Activated naive CD4-positive, alpha-beta T cell (primary cell): Measurements from ENCODE around the gene STMN3.

ENCODE experiments used
- DNase-seq, 4 experiments: peaks; one replicate each; lab custom pipeline; 2025; lab: John Stamatoyannopoulos, UW

The STMN3 gene

DNA sequence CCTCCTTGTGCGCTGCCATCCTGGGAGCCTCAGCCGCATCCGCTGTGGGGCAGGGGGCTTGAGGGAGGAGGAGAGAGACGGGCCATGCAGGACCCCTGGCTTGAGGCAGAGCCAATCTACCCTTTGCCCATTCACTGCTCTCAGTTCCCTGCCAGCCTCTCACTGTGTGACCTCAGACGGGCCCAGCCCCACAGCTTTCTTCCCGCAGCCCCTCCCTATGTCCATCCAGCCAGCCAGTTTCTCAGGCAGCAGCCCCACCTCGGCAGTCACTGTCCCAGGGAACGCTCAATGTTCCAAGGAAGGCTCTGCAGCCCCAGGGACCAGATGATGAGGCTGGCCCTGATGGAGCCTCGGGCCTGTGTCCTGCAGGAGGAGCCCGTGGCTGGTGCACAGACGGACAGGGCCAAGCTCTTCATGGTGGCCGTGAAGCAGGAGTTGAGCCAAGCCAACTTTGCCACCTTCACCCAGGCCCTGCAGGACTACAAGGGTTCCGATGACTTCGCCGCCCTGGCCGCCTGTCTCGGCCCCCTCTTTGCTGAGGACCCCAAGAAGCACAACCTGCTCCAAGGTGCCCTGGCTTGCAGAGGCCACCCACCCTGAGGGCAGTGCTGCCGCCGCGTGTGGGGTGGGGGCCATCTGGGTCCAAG is 39.3 kb upstream of the STMN3 start:
- DNase-seq, result no peak

DNA sequence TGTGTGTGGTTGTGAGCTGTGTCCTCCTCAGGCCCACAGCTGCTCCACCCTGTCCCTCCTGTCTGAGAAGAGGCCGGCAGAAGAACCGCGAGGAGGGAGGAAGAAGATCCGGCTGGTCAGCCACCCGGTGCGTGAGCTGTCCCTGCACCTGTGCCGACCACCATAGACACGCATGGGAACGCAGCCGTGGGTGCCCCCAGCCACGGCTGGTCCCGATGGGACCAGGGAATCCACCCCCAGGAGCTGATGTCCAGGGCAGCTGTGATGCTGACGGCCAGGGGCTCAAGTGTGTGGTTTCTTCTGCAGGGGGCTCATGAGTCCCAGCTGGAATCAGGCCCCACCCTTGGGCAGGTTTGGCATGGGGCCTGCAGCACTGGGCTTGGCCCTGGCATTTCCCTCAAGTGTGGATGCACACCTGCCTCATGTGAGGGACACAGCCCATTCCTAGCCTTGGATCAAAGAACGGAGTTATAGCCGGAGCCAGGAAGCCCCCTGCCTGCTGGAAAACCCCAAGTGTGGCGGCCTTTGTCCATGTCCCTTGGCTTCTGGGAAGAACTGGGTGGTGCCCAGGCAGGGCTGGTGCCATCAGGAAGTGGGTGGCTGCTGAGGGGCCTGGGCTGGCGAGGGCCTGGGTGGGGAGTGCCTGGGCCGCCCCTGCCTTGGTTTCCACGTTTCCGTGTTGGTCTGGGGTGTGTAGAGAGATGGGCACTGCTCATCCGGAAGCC is 38.6 kb upstream of the STMN3 start:
- DNase-seq, result no peak

DNA sequence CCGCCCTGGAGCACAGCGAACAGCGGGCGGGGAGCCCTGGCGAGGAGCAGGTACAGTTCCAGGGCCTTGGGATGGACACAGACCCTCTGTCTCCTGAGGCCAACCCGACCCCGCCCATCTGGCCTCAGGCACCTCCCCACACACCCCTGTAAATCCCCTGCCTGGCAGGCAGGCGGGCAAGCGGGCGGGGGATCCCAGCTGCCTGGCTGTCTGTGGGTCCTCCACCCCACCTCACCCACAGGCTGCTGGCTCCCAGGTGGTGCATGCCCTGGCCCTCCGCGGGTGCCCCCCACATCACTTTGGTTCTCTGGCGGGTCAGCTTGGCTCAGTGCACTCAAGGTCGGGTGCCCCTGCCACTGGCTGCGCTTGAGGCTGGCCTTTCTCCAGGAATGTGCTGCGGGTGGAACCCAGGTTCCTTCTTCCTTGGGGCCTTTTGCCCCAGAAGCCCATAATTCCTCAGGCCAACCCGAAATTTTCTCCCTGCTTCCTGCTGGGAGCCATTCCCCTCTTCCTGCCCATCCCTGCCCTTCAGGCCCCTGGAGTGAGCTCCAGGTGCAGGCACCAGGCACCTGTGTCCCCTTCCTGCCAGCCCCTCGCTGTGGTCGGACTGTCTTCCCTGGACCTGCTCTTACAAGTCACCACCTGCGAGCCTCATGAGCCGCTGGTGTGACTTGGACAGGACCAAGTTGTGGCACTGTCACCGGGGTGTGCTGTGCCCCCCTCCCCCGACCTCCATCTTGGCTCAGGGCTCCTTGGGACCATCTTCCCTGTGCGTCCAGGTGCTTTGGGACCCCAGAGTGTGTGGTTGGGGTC is 37.9 kb upstream of the STMN3 start:
- DNase-seq, result no peak

DNA sequence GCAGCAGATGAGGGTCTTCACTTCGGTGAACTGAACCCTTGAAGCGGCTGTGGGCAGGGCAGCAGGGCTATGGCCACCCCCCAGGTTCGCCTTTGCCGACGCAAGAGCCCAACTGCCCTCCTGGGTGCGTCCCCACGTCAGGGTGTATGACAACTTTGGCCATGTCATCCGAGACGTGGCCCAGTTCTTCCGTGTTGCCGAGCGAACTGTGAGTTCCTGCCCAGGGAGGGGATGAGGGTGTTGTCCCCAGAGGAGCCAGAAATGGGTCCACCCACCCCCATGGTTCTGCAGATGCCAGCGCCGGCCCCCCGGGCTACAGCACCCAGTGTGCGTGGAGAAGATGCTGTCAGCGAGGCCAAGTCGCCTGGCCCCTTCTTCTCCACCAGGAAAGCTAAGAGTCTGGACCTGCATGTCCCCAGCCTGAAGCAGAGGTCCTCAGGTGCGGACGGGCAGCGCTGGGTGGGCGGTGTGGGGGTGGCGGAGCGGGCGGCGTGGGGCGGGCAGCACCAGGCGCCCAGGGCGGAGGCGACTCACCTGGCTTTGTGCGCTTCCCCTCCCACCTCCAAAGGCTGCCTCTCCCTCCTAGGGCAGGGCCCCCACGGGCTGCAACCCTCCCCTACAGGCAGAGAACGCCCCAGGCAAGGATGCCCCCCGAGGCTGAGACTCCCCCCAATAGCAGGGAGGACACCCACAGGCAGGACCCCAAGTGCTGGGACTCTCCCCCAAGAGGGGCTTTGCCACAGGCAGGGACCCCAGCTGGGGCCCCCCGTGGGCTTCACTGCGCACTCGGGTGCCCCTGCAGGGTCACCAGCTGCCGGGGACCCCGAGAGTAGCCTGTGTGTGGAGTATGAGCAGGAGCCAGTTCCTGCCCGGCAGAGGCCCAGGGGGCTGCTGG is 37.0 kb upstream of the STMN3 start:
- DNase-seq, result no peak

DNA sequence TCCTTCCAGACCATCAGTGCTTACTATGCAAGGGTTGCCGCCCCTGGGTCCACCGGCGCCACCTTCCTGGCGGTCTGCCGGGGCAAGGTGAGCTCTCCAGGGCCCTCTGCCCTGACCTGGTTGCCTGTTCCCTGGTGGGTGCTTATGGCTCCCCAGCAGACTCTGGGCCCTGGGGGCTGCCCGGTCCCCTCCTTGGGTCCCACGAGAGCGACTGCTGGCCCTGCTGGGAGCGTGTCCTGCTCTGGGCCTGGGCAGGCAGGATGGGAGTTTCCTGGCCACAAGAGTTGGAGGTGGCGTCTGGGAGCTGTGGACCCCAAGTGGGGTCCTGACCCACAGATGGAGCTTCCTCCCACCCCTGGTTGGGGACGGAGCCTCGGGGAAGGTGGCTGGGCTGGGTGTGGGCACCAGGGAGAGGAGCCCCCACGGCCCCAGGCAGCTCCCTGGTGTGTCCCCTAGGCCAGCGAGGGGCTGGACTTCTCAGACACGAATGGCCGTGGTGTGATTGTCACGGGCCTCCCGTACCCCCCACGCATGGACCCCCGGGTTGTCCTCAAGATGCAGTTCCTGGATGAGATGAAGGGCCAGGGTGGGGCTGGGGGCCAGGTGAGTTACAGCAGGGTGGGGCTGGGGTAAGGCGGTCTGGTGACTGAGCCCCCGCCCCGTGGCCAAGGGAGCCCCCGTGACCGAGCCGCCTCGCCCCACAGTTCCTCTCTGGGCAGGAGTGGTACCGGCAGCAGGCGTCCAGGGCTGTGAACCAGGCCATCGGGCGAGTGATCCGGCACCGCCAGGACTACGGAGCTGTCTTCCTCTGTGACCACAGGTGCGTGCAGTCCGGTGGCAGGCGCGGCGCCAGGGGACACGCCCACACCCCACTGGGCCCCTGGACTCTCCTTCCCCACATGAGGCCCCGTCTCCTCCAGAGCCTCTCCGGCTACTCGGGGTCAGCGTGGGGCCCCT is 36.1 kb upstream of the STMN3 start:
- DNase-seq, result no peak

DNA sequence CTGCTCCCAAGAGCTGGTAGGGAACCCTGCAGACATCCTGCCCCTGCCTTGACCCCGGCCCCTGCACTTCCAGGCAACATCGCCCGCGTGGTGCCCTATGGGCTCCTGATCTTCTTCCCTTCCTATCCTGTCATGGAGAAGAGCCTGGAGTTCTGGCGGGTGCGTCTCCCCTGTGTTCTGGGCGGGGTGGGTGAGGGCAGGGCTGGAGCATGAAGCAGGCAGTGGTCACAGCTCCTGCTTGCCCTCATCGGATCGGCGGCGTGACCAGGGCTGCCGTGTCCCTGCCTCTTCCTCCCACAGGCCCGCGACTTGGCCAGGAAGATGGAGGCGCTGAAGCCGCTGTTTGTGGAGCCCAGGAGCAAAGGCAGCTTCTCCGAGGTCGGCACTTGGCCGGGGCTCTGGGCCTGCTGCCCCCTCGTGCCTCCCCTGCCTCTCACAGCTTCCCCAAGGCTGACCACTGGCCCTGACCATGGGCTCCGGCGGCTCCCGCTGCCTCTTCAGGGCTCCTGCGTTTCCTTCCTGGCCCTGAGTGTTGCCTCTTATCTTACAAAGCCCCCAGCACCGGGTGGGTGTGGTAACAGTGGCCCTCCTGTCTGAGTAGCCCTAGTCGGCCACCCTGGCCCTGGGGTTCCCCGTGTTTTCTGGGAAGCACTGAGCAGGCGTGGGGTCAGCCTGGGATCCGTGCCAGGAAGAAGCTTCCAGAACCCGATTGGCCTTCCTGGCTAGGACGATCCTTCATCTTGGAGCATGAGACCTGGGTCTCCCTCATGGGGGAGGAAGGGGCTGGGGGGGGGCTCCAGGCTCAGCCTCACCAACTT is 35.2 kb upstream of the STMN3 start:
- no peak for DNase-seq

DNA sequence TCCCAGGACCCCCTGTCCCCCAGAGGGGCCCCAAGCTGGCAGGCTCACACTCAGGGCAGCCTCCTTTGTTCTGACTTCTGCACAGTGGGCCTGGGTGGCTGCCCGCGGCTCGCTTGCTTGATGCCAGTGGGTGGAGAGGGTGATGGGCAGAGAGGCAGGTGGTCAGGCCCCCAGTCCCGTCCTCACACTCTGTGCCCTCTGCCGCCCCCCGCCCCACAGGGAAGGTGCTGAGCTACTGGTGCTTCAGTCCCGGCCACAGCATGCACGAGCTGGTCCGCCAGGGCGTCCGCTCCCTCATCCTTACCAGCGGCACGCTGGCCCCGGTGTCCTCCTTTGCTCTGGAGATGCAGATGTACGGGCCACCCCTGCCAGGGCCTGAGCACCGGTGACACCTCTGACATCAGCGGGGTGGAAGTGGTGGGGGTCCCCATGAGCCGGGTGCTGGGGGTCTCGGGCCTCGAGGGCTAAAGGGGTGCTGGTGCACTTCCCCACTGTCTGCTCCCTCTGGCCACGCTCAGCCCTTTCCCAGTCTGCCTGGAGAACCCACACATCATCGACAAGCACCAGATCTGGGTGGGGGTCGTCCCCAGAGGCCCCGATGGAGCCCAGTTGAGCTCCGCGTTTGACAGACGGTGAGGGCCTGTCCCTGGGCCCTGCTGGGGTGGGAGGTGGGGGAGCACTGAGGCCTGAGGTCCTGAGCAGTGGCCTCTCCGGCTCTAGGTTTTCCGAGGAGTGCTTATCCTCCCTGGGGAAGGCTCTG is 34.4 kb upstream of the STMN3 start:
- DNase-seq, result no peak

DNA sequence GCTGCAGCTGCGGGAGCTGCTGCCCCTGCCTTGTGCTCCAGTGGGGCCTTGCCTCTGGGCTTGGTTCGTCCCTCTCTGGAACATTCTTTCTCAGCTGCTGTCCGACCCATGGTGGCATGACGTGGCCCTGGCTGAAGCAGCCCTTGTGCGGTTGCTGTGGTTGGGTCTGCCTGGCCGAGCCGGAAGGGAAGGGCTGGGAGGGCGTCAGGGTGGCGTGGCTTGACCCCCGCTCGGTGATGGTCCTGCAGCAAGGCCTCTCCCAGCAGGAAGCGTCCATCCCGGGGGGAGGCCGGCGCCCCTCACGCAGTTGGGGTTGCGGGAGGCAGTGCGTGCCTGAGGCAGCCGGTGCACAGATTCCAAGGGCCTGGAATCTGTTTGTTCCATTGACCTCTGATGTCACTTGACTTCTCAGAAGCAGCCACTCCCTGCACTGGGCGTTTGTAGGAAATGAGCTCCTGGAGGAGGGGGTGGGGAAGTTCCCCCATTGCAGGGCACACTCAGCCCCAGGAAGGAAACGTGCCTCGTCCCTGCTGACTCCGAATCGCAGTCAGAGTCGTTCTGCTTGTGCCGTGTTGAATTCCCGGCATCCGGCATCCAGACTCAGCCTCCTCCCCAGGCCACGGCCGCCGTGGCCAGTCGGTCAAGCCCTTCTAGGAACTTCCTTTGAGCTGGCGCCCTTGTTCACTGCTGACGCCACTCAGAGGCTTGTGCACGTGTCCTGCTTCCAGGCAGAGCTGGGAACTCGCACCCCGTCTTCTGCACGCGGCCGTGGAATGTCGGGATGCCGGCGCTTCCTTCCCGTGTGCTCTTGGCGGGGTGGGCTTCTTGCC is 33.5 kb upstream of the STMN3 start:
- DNase-seq, result no peak

DNA sequence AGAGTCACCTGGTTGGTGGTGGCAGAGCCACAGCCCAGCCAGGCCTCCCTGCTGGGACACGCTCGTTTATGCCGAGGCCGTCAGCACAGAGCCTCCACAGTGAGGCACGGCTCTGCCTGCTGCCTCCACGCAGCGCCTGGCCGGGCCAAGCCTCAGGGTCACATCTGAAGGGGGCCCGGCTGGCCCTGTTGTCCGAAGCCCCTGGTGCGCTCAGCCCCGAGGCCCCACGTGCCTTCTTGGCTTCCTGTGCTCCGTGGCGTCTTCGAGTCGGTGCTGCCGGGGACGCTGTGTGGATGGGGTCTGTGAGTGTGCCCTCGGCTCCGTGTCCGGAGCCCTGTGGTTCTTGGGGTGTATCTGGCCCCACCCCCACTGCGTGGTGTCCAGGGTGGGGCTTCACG is 32.9 kb upstream of the STMN3 start:
- no peak for DNase-seq

DNA sequence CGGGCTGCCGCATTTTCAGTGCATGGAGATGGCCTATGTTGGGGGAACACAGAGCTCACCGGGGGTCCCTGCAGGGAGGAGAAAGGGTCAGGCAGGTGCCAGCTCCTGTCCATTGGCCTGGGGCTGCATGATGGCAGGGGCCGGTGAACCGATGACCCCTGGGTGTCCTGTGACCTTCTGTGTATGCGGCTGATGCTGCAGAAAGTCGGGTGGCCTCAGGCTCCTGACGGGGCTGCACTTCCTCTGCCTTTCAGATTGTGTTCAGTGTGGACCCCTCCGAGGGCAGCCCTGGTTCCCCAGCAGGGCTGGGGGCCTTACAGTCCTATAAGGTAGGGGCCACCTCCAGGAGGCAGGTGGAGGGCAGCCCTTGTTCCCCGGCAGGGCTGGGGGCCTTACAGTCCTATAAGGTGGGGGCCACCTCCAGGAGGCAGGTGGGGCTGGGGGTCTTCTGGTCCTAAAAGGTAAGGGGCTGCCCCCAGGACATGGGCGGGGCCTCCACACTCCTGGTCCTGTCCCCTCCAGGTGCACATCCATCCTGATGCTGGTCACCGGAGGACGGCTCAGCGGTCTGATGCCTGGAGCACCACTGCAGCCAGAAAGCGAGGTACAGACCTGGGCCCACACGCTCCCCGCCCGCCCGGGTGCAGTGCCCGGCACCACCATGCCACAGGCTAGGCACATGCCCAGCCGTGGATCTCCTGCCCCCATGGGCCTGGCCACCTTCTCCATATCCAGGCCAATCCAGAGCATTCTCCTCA is 32.2 kb upstream of the STMN3 start:
- DNase-seq, result no peak

DNA sequence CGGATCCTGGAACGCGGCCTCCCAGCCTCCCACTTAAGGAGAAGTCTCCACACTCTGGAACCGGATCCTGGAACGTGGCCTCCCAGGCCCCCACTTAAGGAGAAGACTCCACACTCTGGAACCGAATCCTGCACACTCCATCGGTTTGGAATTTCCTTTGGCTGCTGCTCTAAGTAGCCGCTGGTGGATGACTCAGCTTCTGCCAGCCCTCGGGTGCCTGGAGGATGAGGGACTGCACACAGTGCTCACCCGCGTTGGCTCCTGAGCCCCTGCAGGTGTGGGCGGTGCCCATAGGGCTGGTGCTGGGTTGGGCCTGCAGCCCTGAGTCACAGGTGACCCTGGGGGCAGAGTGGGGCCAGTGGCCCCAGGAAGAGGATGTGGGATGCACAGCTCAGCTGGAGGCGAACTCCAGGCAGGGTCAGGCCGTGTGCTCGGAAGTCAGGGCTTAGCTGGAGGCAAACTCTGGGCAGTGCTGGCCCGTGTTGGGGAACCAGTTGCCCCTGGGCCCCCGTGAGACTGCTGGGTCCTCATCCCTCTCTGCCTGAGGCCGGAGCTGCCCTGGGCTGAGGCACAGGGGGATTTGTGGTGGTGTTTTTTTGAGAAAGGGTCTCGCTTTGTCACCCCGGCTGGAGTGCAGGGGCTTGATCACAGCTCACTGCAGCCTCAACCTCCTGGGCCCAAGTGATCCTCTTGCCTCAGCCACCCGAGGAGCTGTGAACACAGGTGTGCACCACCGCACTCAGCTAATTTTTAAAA is 29.3 kb upstream of the STMN3 start:
- DNase-seq, result no peak

DNA sequence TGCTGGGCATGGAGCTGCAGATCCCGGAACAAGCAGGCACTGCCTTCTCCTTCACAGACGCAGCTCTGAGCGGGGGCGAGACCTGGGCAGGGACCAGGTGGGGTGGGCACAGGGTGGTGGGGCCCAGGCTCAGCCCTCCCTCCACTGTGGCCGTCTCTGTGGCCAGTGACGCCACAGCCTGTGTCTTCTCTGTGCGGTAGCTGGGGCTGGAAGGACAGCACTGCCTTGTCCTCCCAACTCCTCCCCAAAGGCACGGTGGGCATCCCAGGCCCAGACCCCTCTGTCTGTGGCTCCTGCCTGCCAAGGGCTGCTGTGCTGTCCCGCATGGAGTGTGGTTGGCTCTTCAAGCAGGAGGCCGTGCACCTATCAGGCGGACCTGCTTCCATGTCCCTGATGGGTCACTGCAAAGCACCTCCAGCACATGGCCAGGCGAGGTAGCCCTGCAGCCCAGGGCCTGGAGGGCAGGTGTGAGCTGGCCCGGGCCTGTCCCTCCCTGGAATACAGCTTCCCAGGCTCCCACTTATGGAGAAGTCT is 28.5 kb upstream of the STMN3 start:
- DNase-seq, result no peak

DNA sequence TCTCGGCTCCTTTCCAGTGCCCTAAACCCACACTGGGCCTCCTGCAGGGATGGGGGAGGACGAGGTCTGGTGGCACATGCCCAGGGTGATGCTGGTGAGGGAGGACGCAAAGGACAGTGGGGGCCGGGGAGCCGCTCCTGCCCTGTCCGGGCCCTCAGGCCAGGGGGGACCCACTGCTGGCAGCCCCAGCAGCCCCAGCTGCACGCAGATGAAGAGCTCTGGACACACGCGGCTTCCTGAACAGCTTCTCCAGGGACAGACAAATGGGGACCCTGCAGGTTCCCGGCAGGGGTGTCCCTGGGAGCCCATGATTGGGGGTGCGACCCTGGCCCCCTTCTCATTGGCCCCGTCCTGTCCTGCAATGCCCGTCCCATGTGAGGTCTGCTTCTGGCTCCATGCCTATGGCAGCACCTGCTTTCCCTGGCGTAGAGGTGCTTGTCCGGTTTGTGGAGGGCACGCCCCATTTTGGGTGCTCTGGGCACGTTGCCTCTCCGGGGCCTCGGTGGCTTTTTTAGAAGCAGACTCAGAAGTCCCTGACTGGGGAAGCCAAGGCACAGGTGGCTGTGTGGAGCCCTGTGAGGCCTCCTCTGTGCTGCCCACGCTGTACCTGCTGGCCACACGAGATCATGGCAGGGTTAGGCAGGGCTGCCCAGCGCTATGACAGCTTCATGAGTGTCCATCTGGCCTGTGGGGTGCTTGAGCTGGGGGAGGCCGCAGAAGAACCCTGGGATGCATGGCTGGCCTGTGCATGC is 27.8 kb upstream of the STMN3 start:
- no peak for DNase-seq

DNA sequence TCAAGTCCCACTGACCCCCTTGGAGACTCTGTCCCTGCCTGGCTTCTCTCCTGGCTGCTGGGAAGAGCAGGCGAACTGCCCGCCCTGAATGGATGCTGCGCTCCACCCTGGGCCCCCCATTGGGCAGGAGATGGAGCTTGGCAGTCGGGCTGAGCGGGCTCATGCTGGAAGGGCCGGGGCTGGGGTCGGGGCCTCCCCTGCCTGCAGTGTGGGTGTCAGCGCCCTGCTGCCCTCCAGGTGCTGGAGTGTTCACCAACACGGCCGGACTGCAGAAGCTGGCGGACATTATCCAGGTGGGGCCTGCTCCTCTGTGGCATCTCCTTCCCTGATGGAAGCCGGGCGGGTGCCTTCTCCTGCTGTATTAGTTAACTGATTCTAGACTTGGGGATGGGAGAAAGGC is 27.2 kb upstream of the STMN3 start:
- no peak for DNase-seq

DNA sequence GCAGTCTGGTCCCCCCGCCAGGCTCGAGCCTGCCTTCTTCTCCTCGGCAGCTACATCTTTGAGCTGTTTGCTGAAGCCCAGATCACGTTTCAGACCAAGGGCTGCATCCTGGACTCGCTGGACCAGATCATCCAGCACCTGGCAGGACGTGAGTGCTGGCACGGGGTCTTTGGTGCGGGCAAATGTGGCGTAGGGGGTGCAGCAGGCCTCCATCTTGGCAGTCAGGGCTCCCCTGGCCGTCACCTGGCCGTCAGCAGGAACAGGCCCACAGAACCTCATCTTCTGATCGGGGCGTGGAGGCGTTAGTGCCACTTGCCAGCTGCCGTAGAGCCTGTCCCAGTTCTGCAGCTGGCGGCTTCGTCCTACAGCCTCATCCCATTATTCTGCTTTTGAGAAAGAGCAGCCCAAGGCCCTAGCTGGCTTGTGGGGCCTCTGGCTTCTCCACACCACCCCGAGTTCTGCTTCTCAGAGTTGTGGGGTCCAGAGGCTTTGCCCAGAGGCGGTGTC is 26.6 kb upstream of the STMN3 start:
- no peak for DNase-seq
